Astrocyte of the spinal cord (primary cell): ENCODE data around the gene PRLH.

Experiments
- DNase-seq: peaks from one replicate; pipeline ENCODE4 v3.0.0; 2011; ENCODE audit warnings: low read depth, low spot score
- H3K4me3 ChIP-seq: 2 replicates; pipeline ENCODE4 v1.5.1; 2011; ENCODE audit warnings: low read depth, mild to moderate bottlenecking, low read length, moderate library complexity
- in situ Hi-C: cut with HindIII; loops from 2 replicates; pipeline ENCODE4 v1.10.0; 2017; ENCODE audit warnings: low sequenced_read_pairs
- TF ChIP-seq, protein P1 (sequence below): IDR thresholded peaks from 2 replicates; pipeline ENCODE4 v1.5.1; 2012; ENCODE audit warnings: low read depth, mild to moderate bottlenecking, low read length, inconsistent platforms

PRLH gene

GRCh38 chr2:237577956-237578870 is 11.8 kb downstream of the PRLH start:
- in situ Hi-C loops: no loop called here
- no peak for DNase-seq
- H3K4me3 ChIP-seq: no peak overlapping the region
- TF ChIP-seq, protein P1, sequence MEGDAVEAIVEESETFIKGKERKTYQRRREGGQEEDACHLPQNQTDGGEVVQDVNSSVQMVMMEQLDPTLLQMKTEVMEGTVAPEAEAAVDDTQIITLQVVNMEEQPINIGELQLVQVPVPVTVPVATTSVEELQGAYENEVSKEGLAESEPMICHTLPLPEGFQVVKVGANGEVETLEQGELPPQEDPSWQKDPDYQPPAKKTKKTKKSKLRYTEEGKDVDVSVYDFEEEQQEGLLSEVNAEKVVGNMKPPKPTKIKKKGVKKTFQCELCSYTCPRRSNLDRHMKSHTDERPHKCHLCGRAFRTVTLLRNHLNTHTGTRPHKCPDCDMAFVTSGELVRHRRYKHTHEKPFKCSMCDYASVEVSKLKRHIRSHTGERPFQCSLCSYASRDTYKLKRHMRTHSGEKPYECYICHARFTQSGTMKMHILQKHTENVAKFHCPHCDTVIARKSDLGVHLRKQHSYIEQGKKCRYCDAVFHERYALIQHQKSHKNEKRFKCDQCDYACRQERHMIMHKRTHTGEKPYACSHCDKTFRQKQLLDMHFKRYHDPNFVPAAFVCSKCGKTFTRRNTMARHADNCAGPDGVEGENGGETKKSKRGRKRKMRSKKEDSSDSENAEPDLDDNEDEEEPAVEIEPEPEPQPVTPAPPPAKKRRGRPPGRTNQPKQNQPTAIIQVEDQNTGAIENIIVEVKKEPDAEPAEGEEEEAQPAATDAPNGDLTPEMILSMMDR: no peak

- TF ChIP-seq, protein P1: no peak
- DNase-seq: no peak
- in situ Hi-C loops: no loop called here
- H3K4me3 ChIP-seq: no peak overlapping the region
Observed at GRCh38 chr2:237581326-237581725, 15.0 kb downstream of the PRLH start.

DNA sequence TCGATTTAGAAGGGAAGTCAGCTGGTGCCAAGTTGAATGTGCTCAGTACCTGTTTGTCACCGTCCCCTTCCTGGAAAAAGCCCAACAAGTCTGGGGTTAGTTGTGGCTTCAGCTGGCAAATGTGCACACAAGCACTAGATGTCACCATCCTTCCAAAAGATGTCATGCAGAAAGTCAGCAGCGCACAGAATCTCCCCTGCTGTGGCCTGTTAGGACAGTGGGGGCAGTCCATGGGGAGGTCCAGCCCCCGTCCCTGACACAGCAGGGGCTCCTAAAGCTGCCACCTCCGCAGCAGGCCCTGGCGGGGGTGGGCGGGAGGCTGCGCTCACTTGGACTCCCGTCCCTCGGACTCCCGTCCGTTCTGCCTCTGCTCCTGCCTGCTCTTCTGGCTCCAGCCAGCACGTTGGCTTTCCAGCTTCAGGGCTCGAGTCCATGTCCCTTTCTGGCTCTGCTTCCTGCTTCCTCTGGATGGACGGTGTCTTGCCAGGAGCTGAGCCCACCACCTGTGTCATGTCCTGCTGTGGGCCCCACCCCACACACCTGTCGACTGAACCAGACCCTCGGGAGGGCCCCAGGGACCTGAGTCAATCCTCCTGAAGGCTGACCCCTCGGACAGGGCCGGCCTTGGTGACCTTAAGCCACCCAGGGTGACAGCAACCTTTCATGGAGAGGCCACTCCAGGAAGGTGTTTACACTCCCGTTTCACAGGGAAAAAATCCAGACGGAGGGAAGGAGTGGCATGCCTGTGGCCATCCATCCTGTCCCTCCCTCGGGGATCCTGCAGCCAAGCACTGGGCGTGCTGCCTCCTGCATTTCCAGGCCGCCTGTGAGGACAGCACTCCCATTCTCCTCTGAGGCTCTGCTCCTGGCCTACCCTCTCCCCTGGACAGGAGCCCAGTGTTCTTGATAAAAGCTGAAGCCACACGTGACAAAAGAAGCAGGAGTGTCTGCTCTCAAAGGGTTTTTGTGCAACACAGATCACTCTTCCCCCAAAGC is 15.7 kb downstream of the PRLH start:
- in situ Hi-C loops: no loop called here
- peak; percentile 67 for DNase-seq
- peak overlapping the region; percentile 8 for H3K4me3 ChIP-seq
- TF ChIP-seq, protein P1: peak; percentile 63

DNA sequence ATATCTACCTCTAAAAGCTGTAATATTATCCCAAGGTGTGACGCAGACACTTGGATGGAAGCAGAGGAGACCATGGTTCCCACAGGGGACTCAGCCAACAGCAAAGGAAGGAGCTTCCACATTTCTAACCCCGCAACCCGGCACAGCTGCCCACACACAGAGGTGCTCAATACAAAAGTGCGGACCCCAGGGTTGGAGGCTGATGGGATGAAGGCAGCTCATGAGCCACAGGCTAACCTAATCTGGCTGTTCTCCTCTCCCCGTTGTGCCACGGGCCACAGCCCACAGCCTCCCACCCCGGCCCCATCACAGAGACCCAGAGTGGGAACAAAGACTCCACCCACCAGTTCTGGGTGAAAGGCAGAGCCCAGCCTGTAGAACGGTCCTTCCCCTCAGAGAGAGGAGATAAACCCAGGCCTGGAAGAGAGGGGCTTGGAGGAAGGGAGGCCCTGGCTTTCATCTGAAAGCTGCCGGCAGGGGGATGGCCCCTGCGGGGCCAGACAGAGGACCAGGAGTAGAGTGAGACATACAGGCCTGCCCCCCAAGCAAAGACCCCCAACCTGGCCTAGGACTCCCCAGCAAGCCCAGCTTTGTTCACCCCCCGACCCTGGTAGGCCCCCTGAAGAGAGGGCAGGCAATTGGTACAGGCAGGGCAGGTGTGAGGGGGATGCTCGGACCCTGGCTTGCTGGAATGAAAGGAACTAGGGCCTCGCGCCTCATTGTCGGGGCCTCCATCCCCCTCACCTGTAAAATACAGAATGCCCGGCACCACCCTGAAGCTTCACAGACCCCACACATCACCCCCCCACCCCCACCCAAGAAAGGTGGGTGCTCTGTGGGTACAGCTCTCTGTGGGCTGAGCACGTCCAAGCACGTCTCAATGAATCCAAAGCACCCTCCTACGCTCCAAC is 17.3 kb downstream of the PRLH start:
- in situ Hi-C loops: no loop called here
- TF ChIP-seq, protein P1: no peak
- no peak overlapping the region for H3K4me3 ChIP-seq
- no peak for DNase-seq

GRCh38 chr2:237585590-237586221 is 19.3 kb downstream of the PRLH start:
- in situ Hi-C loops: no loop called here
- DNase-seq: no peak
- TF ChIP-seq, protein P1: no peak
- no peak overlapping the region for H3K4me3 ChIP-seq
